Measurements from ENCODE around the gene TMEM212. TPM values are rescaled to one million over a fixed set of nuclear protein-coding genes. Genes with fewer than 3 reads are reported as not detected.

TMEM212 gene
- total RNA-seq, 1 donor from 2014 or later: not detected

DNA sequence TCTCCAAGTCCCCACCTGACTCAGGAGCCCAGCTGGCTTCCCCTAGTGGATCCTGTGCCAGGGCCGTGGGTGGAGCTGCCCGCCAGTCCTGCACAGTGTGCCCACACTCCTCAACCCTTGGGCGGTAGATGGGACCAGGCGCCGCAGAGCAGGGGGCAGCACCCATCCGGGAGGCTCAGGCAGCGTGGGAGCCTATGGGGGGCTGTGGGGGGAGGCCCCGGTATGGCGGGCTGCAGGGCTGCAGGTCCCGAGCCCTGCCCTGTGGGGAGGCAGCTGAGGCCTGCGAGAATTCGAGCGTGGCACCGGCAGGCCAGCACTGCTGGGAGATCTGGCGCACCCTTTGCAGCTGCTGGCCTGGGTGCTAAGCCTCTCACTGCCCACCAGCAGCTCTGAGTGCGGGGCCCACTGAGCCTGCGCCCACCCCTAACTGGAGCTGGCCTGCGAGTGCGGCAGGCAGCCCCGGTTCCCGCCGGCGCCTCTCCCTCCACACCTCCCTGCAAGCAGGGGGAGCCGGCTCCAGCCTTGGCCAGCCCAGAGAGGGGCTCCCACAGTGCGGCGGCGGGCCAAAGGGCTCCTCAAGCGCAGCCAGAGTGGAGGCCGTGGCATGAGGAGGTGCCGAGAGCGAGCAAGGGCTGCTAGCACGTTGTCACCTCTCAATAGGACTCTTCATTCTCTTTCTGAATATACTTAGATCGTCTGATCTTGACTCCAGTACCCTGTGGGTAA, 64.0 kb downstream of the TMEM212 start:
- DNase-seq (ENCODE audit: extremely low spot score, unreplicated experiment): no peak
- peaks cover 5% of the 10 kb centered on the region for H3K9me3 Mint-ChIP-seq (ENCODE audit: unreplicated experiment)
- no peak overlapping the region for H3K27ac Mint-ChIP-seq (ENCODE audit: unreplicated experiment)
- peaks cover 7% of the 10 kb centered on the region for H3K4me1 Mint-ChIP-seq (ENCODE audit: unreplicated experiment)
- peaks cover 2% of the 10 kb centered on the region for H3K36me3 Mint-ChIP-seq (ENCODE audit: unreplicated experiment)
- no peak overlapping the region for H3K4me3 Mint-ChIP-seq (ENCODE audit: unreplicated experiment)
- TF ChIP-seq, protein P1, sequence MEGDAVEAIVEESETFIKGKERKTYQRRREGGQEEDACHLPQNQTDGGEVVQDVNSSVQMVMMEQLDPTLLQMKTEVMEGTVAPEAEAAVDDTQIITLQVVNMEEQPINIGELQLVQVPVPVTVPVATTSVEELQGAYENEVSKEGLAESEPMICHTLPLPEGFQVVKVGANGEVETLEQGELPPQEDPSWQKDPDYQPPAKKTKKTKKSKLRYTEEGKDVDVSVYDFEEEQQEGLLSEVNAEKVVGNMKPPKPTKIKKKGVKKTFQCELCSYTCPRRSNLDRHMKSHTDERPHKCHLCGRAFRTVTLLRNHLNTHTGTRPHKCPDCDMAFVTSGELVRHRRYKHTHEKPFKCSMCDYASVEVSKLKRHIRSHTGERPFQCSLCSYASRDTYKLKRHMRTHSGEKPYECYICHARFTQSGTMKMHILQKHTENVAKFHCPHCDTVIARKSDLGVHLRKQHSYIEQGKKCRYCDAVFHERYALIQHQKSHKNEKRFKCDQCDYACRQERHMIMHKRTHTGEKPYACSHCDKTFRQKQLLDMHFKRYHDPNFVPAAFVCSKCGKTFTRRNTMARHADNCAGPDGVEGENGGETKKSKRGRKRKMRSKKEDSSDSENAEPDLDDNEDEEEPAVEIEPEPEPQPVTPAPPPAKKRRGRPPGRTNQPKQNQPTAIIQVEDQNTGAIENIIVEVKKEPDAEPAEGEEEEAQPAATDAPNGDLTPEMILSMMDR (IDR thresholded peaks at IDR 0.05): no peak
- no peaks in the 10 kb centered on the region for H3K27me3 Mint-ChIP-seq (ENCODE audit: unreplicated experiment)

DNA sequence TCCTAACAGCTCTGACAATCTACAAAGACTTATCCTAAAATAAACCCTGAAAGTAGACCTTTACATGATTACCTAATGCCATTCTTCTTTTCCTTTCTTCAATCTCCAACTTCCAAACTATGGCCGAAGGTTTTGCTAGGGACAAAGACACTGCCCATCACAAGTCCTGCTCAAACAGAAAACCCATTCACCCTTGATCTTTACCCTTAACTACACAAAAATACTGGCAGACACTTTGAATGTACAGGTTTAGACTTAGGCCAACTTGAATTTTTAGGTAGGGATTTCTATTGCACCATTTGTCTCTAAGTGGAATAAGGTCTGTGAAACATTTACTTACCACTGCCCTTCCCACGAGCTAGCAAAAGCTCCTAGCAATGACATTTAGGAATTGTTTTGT, 64.6 kb downstream of the TMEM212 start:
- Mint-ChIP-seq H3K4me1 (ENCODE audit: unreplicated experiment) (peaks cover 7% of the 10 kb centered on the region), H3K4me3 (ENCODE audit: unreplicated experiment) (no peak overlapping the region), H3K27me3 (ENCODE audit: unreplicated experiment) (no peaks in the 10 kb centered on the region), H3K36me3 (ENCODE audit: unreplicated experiment) (peaks cover 2% of the 10 kb centered on the region), H3K9me3 (ENCODE audit: unreplicated experiment) (peaks cover 5% of the 10 kb centered on the region), H3K27ac (ENCODE audit: unreplicated experiment) (no peak overlapping the region)
- DNase-seq (ENCODE audit: extremely low spot score, unreplicated experiment): no peak
- TF ChIP-seq, protein P1 (IDR thresholded peaks at IDR 0.05): no peak

DNA sequence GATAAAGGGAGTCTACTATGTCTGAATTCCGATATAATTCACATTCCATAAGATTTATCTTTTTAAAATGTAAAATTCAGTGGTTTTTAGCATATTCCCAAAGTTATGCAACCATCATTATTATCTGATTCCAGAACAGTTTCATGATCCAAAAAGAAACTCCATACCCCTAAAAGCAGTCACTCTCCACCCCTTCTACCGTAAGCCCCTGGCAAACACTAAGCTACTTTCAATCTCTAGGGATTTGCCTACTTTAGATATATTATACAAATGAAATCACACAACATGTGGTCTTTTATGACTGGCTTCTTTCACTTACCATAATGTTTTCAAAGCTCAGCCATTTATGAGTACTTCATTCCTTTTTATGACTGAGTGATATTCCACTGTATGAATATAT, 65.6 kb downstream of the TMEM212 start:
- peaks cover 7% of the 10 kb centered on the region for H3K4me1 Mint-ChIP-seq (ENCODE audit: unreplicated experiment)
- peaks cover 5% of the 10 kb centered on the region for H3K9me3 Mint-ChIP-seq (ENCODE audit: unreplicated experiment)
- H3K36me3 Mint-ChIP-seq (ENCODE audit: unreplicated experiment): peaks cover 2% of the 10 kb centered on the region
- TF ChIP-seq, protein P1 (IDR thresholded peaks at IDR 0.05): no peak
- H3K4me3 Mint-ChIP-seq (ENCODE audit: unreplicated experiment): no peak overlapping the region
- no peak for DNase-seq (ENCODE audit: extremely low spot score, unreplicated experiment)
- no peaks in the 10 kb centered on the region for H3K27me3 Mint-ChIP-seq (ENCODE audit: unreplicated experiment)
- H3K27ac Mint-ChIP-seq (ENCODE audit: unreplicated experiment): no peak overlapping the region

Other genes starting within 250 kb of the TMEM212 start
- gene PLD1, start 32.9 kb upstream of the TMEM212 start, total RNA-seq: 13.9 and 15.2 TPM in 2 replicates
- 224 and 240 TPM in 2 replicates for gene FNDC3B, start 196.2 kb downstream of the TMEM212 start, total RNA-seq